GM12878 (cell line): ENCODE results near the gene DARS1. TPM values are rescaled to one million over a fixed set of nuclear protein-coding genes. Genes with fewer than 3 reads are reported as not detected.
"Not testable (repeated sequence)": the region's sequence is repeated elsewhere in the genome, so short reads cannot be mapped to it uniquely, and the experiment has no call there.

ENCODE experiments used
- ATAC-seq: fragments of 200-7000 bp; cut with Tn5 transposase; 3 replicates; pipeline ENCODE4 v1.9.1; 2020; ENCODE audit warnings: mild to moderate bottlenecking, moderate library complexity
- BruUV-seq: library from RNA; stranded (reverse); fragments of 400-500 nt; replicated peaks from 2 replicates; lab custom pipeline; 2021; lab: Mats Ljungman, UMichigan
- CTCF ChIA-PET: fragments of 300-600 bp; sonication (Branson Sonifier 250); formaldehyde crosslinking; extraction: SDS; loops from one replicate; lab custom pipeline; 2021; ENCODE audit warnings: inconsistent platforms; lab: Yijun Ruan, JAX
- POLR2A ChIA-PET: fragments of 350-600 bp; formaldehyde crosslinking; extraction: SDS; loops from one replicate; lab custom pipeline; 2021; ENCODE audit warnings: inconsistent platforms; lab: Charles Lee
- RAD21 ChIA-PET: fragments of 300-600 bp; sonication (Branson Sonifier 250); formaldehyde crosslinking; loops from one replicate; lab custom pipeline; 2023; ENCODE audit warnings: antibody characterized with exemption; ENCODE audit not compliant: unreplicated experiment; lab: Charles Lee
- SMC1A ChIA-PET: fragments of 300-600 bp; sonication (Branson Sonifier 250); formaldehyde crosslinking; loops from one replicate; lab custom pipeline; 2023; ENCODE audit not compliant: unreplicated experiment, uncharacterized antibody; lab: Charles Lee
- DNase-seq: peaks from one replicate; pipeline ENCODE4 v3.0.0-alpha.2; 2011; ENCODE audit warnings: low read depth, low spot score
- FAIRE-seq: peaks from 3 replicates; lab custom pipeline; 2011; peaks lifted over from hg19 to GRCh38; lab: Jason Lieb, UNC
- H2AFZ ChIP-seq: 2 replicates; pipeline ENCODE4 v1.6.0; 2011; ENCODE audit warnings: low read depth, low read length, control low read depth; ENCODE audit not compliant: control insufficient read depth
- H3K27ac ChIP-seq: 2 replicates; pipeline ENCODE4 v1.5.1; 2011; ENCODE audit warnings: control low read depth; ENCODE audit not compliant: control insufficient read depth, insufficient read depth
- H3K27me3 ChIP-seq, 2 experiments: replicated peaks in 1 of 2; 2 replicates each; pipeline versions ENCODE4 v1.6.0 to v1.6.1; 2011; ENCODE audit warnings: low read length in 1 of 2; ENCODE audit not compliant: control insufficient read depth in 2 of 2, insufficient read depth in 2 of 2
- H3K36me3 ChIP-seq, 2 experiments: 2 replicates each; pipeline ENCODE4 v1.5.1; 2011; ENCODE audit warnings: low read length in 1 of 2; ENCODE audit not compliant: control insufficient read depth in 2 of 2, insufficient read depth in 2 of 2
- H3K4me1 ChIP-seq: 2 replicates; pipeline ENCODE4 v1.6.1; 2011; ENCODE audit warnings: mild to moderate bottlenecking, low read length, moderate library complexity, mixed read lengths; ENCODE audit not compliant: control insufficient read depth, insufficient read depth
- H3K4me2 ChIP-seq: 2 replicates; pipeline ENCODE4 v1.6.0; 2011; ENCODE audit warnings: control low read depth; ENCODE audit not compliant: control insufficient read depth, insufficient read depth
- H3K4me3 ChIP-seq: fragments of 200-600 bp; sonication (generic); 2 replicates; pipeline ENCODE4 v1.5.1; 2016
- H3K79me2 ChIP-seq: 2 replicates; pipeline ENCODE4 v1.6.0; 2011; ENCODE audit warnings: low read length; ENCODE audit not compliant: control insufficient read depth, insufficient read depth
- H3K9ac ChIP-seq: 2 replicates; pipeline ENCODE4 v1.8.0; 2011; ENCODE audit warnings: low read length, control low read depth, mixed read lengths; ENCODE audit not compliant: control insufficient read depth, insufficient read depth
- H3K9me3 ChIP-seq: replicated peaks from 3 replicates; pipeline ENCODE4 v1.5.1; 2011; ENCODE audit warnings: mild to moderate bottlenecking, low read length; ENCODE audit not compliant: control insufficient read depth, insufficient read depth
- H4K20me1 ChIP-seq: 2 replicates; pipeline ENCODE4 v1.6.0; 2011; ENCODE audit not compliant: control insufficient read depth, insufficient read depth
- PML ChIP-seq: IDR thresholded peaks from 2 replicates; pipeline ENCODE4 v1.6.1; 2012; ENCODE audit warnings: low read length, inconsistent platforms
- ZBTB4 ChIP-seq: fragments of 450-650 bp; formaldehyde crosslinking; IDR thresholded peaks from 2 replicates; pipeline ENCODE4 v1.4.0; 2022; ENCODE audit warnings: mild to moderate bottlenecking, moderate library complexity
- WGBS: methylation state at CpG from one replicate; pipeline ENCODE4 v1.1.6; 2016; ENCODE audit warnings: low lambda C conversion rate; ENCODE audit not compliant: insufficient replicate concordance, insufficient coverage; ENCODE audit errors: missing lambda C conversion rate; 5-methylcytosine and 5-hydroxymethylcytosine counted together
- in situ Hi-C: fragments of 300-500 bp; cut with MboI; formaldehyde crosslinking; loops from 9 replicates; pipeline ENCODE4 v1.14.3; 2018; ENCODE audit warnings: mixed read lengths
- intact Hi-C: fragments of 100-400 bp; cut with micrococcal nuclease; formaldehyde crosslinking; loops from one replicate; pipeline ENCODE4 v1.14.2; 2022; ENCODE audit not compliant: unreplicated experiment
- polyA plus RNA-seq, 11 experiments: library from polyadenylated mRNA; depleted of rRNA in 4 of 11; unstranded in 6 of 11; stranded (reverse) in 5 of 11; fragments of >200 nt; fragmentation: Nextera tagmentation in 4 of 11; fragmentation: Illumina TruSeq in 1 of 11; extraction: Ambion mirVana in 4 of 11; extraction: Trizol in 1 of 11; gene quantifications; 1 replicate in 1 of 11; 2 replicates in 10 of 11; pipeline versions ENCODE4 v1.2.1 to v1.2.3, GENCODE V29; 2011 to 2016; ENCODE audit warnings: inconsistent platforms in 2 of 11, missing spikeins in 2 of 11, low read depth in 1 of 11
- total RNA-seq, 4 experiments: library from RNA; depleted of rRNA in 3 of 4; stranded (reverse); fragments of >200 nt in 3 of 4; fragmentation: Illumina TruSeq in 1 of 4; extraction: Trizol in 1 of 4; gene quantifications; 2 replicates each; pipeline versions ENCODE4 v1.2.1 to v1.2.3, GENCODE V29; 2013 to 2021

Gene DARS1
- total and polyA plus RNA-seq, 10 of the 15 experiments (the other 5 are each of a cell fraction or from before 2014, with no cell fraction given), result 91.0 to 387 (median 137) TPM

DNA sequence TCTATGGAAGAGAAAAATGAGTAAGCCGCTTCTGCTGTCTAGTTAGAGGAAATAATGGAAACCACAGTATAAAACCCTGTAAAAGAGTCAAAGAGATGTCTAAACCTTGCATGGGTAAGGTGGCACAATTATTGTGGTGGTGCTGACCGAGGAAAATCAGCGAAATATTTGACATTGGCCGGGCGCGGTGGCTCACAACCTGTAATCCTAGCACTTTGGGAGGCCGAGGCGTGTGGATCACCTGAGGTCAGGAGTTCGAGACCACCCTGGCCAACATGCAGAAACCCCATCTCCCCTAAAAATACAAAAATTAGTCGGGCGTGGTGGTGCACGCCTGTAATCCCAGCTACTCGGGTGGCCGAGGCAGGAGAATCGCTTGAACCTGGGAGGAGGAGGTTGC, 108.7 kb downstream of the DARS1 start:
- H3K36me3 ChIP-seq, in situ Hi-C loops, H3K27ac ChIP-seq, H3K4me1 ChIP-seq, H4K20me1 ChIP-seq, BruUV-seq, DNase-seq, FAIRE-seq: not testable (repeated sequence)
- H3K79me2 ChIP-seq, result peaks cover 33% of the 10 kb centered on the region
- H3K4me2 ChIP-seq, result peak overlapping the region; percentile 57; the same call in 1 of the 2 replicates
- H2AFZ ChIP-seq, result peak overlapping the region; percentile 62
- WGBS, result 67% methylated on average over 15 of the region's 15 CpGs
- intact Hi-C loops, result loop anchor here (1.0 kb wide), 1 partner anchor 56 kb away; no protein-coding TSS in a partner anchor
- RAD21 ChIA-PET, result interaction anchor here (1.8 kb wide), 1 partner anchor 508 kb away, joined by 11 read pairs; no protein-coding TSS in a partner anchor
- POLR2A ChIA-PET, result interaction anchor here (1.0 to 1.9 kb wide), 3 partner anchors 136 to 507 kb away, joined by 3 to 5 read pairs (median 3); no protein-coding TSS in a partner anchor
- TF ChIP-seq PML, result 0 out of 2 replicates have a peak, but pooled peaks have one; percentile 11
- TF ChIP-seq ZBTB4, result 0 out of 2 replicates have a peak, but pooled peaks have one; percentile 25
- TF ChIP-seq, all 136 proteins: peak for 2; not testable (repeated sequence) for 134
- H3K27me3 ChIP-seq, ATAC-seq, H3K9me3 ChIP-seq: not testable (repeated sequence)
- peak overlapping the region; percentile 61 for H3K4me3 ChIP-seq
- H3K9ac ChIP-seq, result peak overlapping the region; percentile 45
- ChIA-PET SMC1A (interaction anchor here (0.7 to 2.0 kb wide), 6 partner anchors 10 to 507 kb away, joined by 3 to 8 read pairs (median 4); no protein-coding TSS in a partner anchor), CTCF (interaction anchor here (0.7 to 2.3 kb wide), 4 partner anchors 10 to 507 kb away, joined by 4 to 9 read pairs (median 4); no protein-coding TSS in a partner anchor)
